HG03045 (cell line): ENCODE results near the gene TCEANC.

ENCODE experiments used
- ATAC-seq: cut with Tn5 transposase; IDR thresholded peaks from one replicate; pipeline ENCODE4 v1.9.1; 2021; ENCODE audit warnings: mild to moderate bottlenecking, moderate library complexity; ENCODE audit not compliant: unreplicated experiment

Gene TCEANC

GRCh38 chrX:13690836-13691235 is 37.9 kb downstream of the TCEANC start:
- no peak for ATAC-seq

- ATAC-seq, result no peak
Observed at GRCh38 chrX:13691841-13692371, 39.0 kb downstream of the TCEANC start.

GRCh38 chrX:13692771-13693231 is 39.9 kb downstream of the TCEANC start:
- no peak for ATAC-seq

GRCh38 chrX:13693341-13693961 is 40.5 kb downstream of the TCEANC start:
- no peak for ATAC-seq

GRCh38 chrX:13694359-13694758 is 41.4 kb downstream of the TCEANC start:
- no peak for ATAC-seq

GRCh38 chrX:13694983-13695382 is 42.0 kb downstream of the TCEANC start:
- ATAC-seq, result no peak

GRCh38 chrX:13695601-13696115 is 42.7 kb downstream of the TCEANC start:
- no peak for ATAC-seq

- no peak for ATAC-seq
Observed at GRCh38 chrX:13697455-13697854, 44.5 kb downstream of the TCEANC start.

- ATAC-seq, result no peak
Observed at GRCh38 chrX:13697976-13698375, 45.0 kb downstream of the TCEANC start.

- ATAC-seq, result no peak
Observed at GRCh38 chrX:13698432-13698831, 45.5 kb downstream of the TCEANC start.

- ATAC-seq, result no peak
Observed at GRCh38 chrX:13699183-13699826, 46.4 kb downstream of the TCEANC start.

- ATAC-seq, result no peak
Observed at GRCh38 chrX:13700380-13700779, 47.4 kb downstream of the TCEANC start.

GRCh38 chrX:13702111-13702789 is 49.3 kb downstream of the TCEANC start:
- no peak for ATAC-seq

- ATAC-seq, result no peak
Observed at GRCh38 chrX:13703135-13703534, 50.2 kb downstream of the TCEANC start.

- no peak for ATAC-seq
Observed at GRCh38 chrX:13703589-13703988, 50.6 kb downstream of the TCEANC start.

- no peak for ATAC-seq
Observed at GRCh38 chrX:13711141-13711540, 58.2 kb downstream of the TCEANC start.
